ENCODE data around the gene C1S.
A peak's percentile ranks its signal among the peaks of the same experiment; 100 is the strongest.
"Not testable (repeated sequence)": the region's sequence is repeated elsewhere in the genome, so short reads cannot be mapped to it uniquely, and the experiment has no call there.

Gene C1S

DNA sequence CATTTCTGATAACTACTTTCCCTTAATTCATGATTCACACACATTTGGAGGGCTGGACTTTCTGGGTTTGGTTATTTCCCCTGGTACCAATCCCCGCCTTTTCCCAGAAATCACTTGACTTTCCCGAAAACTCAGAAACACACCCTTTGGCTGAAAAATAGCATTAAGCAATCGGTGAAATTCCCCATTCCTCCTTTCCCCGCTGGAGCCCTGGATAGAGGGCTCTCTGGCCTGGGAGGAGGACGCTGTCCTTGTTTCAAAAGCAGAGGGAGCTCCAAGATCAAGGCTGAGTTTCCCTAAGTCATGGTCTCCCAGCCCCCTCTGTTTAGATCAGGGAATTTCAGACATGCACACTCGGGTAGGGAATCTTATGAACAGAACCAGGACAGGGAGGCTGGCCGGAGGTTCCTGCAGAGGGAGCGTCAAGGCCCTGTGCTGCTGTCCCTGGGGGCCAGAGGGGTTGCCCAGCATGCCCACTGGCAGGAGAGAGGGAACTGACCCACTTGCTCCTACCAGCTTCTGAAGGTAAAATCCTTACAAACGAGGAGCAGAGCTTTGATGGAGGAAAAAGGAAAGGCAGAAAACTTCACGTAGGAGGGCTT, at the start of gene C1S:
C1S (plus strand) TSS at position 366 of the 602 bp plus-strand sequence. CDS start 1,195 bp downstream, outside the sequence.
- no peak for DNase-seq

DNA sequence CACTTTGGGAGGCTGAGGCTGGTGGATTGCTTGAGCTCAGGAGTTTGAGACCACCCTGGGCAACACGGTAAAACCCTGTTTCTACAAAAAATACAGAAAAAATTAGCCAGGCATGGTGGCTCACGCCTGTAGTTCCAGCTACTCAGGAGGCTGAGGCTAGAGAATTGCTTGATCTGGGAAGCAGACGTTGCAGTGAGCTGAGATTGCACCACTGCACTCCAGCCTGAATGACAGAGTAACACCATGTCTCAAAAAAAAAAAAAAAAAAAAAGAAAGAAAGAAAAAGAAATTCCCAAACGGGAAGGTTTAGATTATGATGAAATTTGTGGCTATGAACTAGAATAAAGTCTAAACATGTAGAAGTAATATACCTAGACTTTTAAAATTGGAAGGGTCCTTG, 49.1 kb upstream of the C1S start:
- not testable (repeated sequence) for DNase-seq

DNA sequence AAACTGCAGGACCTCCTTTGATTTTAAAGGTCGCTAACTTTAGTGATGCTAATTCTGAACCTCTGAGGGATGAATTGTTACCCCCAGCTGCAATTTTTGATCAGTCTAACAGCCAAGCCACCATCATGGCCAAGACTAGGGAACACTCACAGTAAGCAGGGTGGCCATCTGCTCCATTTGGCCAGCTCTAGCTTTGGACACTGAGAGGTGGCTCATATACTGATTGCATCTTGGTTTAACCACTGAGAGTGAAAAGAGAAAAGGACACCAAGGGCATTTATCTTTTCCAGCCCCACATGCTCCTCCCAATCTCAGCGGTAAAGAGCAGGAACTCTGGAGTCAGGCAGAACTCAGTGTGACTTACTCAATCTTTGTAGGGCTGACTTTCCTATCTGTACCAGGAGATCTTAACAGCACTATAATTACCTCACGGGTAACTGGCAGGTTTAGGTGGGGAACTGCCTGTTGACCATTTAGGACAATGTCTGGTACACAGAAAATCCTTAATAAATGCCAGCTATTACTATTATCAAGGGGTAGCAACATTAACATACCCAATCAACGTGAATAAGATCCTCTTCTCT, 48.4 kb upstream of the C1S start:
- DNase-seq = no peak

DNA sequence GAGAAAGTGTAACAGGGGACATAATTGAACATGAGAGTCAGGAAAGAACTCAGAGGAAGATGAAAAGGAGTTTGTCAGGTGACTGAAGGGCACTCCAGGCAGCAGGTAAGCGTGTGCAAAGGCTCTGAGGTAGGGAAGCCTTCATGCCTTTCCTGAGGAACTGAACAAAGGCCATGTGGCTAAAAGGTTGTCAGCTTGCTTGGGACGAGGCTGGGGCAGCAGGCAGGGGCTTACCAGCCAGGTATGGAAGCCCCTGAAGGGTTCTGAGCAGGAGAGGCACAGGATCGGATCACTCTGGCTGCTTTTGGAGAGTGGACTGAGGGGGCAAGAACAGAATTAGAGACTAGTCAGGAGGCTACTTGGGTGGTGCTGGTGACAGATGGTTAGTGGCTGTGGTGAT, 47.4 kb upstream of the C1S start:
- DNase-seq = no peak

DNA sequence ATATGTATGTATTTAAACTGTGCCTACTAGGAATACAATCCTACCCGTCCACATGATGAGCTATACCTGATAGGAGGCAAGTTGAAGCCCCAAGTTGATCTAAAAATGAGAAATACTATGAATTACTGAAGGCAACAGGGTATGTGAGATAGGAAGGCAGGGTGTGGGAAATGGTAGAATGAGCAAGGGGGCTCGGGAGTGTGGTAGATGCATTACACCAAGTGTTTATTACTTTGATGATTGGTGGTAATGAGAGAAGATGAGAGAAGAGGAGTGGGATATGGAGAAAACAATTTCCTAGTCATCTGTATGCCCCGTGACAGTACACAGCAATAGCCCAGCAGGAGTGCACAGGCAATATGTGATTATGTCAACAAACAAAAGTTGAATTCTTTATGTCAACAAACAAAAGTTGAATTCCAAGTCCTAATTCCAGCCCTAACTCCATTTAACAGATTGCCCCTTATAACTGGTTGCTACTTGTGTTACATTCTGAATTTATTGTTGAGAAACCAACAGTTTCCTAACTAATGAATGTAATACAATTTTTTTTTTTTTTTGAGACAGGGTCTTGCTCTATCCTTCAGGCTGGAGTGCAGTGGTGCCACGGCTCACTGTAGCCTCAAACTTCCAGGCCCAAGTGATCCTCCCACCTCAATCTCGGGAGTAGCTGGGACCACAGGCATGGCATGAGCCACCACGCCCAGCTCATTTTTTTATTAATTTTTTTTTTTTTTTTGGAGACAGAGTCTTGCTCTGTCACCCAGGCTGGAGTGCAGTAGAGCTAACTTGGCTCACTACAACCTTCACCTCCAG, 44.8 kb upstream of the C1S start:
- no peak for DNase-seq

DNA sequence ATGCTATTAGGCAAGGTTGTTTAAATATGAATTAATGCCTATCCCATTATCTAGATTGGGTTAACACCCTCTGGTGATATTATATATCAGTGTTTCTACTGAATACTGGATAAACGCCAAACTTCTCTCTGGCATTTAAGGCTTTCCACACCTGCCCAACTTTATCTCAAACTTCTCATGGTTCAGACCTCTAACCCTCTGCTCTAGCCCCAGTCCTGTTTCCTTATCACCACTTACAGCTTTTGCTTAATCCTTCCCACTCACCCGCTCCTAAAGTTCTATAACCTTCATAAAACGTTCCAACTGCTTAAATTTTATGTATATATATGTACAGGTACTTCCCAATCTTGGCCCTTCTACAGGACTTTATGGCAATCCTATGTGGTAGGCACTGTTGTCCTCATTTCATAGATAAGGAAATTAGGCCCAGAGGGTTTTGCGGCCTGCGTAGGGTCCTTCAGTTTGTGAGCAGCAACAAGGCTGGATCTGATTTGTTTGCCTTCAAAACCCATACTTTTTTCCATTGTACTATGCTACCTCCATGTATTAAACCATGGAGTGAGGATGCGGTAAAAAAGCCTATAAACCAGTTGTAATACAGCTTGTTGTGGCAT, 43.5 kb upstream of the C1S start:
- DNase-seq = no peak

DNA sequence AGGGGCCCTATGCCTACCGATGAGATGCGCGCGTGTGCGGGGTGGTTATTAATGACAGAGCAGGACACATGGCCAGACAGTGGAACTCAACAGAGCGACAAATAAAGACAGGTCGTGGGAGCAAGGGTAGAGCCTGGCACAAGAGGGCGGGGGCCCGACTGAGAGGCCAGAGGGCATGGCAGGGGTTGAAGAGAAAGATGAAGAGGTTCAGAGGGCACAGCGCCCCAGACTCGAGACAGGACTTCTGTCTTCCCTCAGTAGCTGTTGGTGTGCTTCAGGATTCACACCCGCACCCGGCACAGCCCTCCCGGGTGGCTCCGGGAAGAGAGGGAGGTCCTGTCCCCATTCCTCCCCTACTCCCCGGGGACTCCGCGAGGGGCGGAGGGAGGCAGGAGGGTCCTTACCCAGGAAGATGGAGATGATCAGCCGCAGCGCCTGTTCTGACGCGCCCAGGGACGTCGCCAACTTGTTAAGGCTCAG, 42.6 kb upstream of the C1S start:
- peak; percentile 28 for DNase-seq

DNA sequence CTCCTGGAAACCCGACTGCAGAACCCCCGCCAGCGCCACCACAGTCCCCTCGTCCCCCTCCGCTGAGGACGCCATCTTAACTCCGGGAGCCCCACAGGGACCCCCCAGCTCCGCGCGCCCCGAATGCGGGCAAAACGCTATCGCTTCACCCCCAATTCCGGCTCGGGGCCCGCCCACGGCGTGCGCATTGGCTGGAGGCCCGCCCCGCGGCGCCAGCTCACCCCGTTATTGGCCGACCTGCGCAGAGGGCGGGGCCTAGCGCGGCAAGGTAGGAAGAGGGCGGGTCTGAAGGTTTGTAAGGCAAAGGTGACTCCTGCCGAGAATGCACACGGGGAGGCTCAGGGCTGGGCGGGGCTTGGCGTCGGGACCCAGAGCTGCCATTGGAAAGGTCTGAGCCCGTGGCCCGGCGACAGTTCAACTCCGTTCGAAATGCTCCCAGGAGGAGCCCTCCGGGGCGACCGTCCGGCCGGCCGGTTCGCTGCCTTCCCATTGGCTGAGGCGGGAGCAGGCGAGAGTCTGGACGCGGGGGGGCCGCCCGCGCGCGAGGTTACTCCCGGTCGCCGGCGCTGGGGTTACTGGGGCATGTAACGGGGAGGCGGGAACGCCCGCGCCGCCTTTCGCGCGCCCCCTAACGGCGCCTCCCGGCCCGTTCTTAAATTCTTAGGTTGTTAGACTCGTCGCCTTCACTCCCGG, 42.0 kb upstream of the C1S start, which contains the start of gene LPCAT3:
LPCAT3 (minus strand) TSS at position 127 of the 693 bp plus-strand sequence; CDS start at position 75, 52 bp downstream.
- DNase-seq = peak; percentile 98

DNA sequence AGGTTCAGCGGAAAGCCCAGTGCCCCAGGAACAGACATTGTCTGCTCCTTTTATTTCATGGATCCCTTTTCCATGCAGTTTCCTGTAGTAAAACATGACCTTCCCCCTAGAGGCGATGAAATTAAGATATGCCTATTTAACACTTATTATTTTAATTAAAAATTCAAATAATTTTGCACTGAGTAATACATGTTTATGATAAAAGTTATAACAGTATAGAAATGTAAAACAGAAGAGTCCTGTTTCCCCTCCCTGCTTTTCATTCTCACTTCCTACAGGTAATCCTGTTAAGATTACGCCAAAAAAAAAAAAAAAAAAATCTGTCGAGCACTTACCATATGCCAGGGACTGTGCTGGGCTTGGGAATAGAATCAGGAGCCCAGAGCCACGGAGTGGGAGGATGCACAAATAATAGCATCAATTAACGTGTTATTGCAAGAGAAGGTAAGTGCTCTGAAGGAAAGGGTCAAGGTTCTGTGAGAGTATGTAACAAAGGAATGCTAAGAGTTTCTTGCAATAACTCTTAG, 41.4 kb upstream of the C1S start:
- DNase-seq = no peak

DNA sequence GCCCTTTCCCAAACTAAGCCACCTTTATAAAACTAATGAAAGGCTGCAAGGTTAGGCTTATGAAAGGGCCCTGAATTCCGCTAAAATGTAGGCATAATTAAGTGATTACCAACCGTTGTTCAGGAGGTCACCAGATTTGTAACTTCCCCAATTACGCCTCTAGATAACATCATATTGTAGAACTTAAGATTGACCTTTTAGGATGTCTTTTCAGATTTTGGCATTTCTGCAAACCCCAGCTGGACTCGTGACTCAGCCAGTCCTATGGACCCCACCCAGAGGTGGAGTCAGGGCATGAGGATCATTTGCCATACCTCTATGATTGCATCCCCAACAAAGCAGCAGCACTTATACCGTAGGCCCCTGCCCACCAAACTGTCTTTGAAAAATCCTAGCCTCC, 38.6 kb upstream of the C1S start:
- no peak for DNase-seq

DNA sequence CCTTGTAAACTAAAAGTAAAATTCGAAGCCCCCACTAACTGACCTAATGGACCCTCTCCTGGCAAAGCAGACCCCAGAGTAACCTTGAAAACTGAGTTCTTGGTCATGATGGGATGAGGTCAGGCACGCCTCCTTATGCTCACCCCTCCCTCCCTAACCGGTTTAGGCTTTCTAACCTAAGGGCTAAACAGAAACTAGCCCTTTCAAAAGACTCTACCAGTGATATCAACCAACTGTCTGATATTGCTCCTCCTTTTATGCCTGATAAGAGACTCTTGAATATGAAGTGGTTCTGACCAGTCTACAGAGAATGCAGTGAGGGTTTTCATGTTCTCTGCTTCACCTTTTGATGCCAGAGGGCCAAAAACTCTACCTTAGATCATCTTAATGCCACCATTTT, 37.4 kb upstream of the C1S start:
- no peak for DNase-seq

DNA sequence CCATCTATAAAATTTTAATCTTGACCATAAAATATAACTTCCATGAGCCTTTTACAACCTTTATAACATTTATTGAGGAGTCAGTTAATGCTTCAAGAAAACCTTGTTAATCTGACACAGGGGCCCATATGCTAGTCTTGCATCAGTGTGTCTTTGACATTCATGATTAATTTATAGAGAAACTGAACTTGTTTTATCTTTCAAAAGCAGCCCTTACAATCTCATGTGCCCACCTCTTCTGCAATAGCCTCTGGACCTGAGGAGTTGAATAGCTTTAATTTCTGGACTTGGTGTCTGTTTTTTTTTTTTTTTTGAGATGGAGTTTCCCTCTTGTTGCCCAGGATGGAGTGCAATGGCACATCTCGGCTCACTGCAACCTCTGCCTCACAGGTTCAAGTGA, 33.7 kb upstream of the C1S start:
- no peak for DNase-seq

DNA sequence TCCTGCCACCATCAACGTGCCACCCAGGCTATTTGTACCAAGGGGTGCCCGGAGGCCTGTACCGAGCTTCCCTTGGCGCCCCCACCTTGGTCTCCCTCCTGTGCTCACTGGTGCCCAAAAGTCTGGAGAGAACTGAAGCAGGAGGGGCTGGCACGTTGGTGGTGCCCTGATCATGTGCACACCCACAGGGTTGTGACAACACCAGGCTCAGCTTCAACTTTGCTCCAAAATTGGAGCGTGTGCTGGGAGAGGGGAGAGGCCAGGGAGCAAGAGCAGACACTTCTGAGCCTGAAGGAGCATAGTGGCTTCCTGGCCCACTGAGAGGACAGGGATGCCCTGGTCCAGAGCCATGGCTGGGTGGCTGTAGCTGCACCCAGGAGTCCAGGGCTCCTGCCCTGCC, 29.2 kb upstream of the C1S start:
- no peak for DNase-seq

DNA sequence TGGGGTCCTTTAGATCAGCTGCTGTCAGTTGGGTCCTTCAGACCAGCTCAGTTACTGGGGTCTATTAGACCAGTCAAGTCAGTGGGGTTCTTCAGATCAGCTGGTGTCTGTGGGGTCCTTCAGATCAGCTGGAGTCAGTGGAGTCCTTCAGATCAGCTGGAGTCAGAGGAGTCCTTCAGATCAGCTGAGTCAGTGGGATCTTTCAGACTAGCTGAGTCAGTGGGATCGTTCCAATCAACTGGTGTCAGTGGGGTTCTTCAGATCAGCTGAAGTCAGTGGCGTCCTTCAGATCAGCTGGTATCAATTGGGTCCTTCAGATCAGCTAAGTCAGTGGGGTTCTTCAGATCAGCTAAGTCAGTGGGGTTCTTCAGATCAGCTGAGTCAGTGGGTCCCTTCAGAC, 27.5 kb upstream of the C1S start:
- no peak for DNase-seq

DNA sequence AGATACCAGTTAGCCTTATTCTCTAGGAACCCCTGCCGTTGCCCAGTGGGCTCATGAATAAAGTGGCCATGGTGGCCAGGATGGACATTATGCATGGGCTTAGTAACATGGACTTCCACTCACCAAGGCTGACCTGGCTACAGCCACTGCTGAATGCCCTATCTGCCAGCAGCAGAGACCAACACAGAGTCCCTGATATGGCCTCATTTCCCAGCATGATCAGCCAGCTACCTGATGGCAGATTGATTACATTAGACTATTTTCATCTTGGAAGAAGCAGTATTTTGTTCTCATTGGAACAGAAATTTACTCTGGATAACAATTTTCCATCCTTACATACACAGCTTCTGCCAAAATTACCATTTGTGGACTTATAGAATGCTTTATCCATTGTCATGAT, 26.1 kb upstream of the C1S start:
- no peak for DNase-seq

DNA sequence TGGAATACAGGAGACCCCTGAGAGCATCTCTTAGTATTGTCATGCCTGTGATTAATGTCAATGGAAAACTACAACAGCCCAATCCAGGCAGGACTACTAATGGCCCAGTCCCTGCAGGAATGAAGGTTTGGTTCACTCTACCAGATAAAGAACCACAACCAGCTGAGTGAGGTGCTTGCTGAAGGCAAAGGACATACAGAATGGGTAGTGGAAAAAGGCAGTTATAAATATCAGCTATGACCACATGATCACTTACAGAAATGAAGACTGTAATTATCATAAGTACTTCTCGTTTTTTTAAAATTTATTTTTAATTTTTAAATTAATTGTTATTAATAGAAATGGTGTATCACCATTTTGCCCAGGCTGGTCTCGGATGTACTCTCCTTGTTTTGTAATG, 25.1 kb upstream of the C1S start:
- DNase-seq = no peak

DNA sequence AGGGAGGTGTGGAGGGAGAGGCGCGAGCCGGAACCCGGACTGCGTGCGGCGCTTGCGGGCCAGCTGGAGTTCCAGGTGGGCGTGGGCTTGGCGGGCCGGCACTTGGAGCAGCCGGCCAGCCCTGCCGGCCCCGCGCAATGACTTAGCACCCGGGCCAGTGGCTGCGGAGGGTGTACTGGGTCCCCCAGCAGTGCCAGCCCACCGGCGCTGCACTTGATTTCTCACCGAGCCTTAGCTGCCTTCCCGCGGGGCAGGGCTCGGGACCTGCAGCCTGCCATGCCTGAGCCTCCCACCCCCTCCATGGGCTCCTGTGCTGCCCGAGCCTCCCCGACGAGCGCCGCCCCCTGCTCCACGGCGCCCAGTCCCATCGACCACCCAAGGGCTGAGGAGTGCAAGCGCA, 23.1 kb upstream of the C1S start:
- not testable (repeated sequence) for DNase-seq

DNA sequence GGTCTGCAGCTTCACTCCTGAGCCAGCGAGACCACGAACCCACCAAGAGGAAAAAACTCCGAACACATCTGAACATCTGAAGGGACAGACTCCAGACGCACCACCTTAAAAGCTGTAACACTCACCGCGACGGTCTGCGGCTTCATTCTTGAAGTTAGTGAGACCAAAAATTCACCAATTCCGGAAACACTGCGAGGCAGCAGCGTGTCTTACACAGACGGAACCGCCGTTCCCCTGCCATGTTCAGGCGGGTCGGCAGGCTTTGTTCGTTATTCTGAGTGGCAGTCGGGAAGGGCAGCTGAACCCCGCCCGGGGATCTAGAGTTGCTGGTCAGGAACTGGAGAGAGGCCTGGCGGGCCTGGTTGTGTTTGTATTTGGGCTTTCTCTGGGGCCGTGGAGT, 21.9 kb upstream of the C1S start:
- DNase-seq = no peak

DNA sequence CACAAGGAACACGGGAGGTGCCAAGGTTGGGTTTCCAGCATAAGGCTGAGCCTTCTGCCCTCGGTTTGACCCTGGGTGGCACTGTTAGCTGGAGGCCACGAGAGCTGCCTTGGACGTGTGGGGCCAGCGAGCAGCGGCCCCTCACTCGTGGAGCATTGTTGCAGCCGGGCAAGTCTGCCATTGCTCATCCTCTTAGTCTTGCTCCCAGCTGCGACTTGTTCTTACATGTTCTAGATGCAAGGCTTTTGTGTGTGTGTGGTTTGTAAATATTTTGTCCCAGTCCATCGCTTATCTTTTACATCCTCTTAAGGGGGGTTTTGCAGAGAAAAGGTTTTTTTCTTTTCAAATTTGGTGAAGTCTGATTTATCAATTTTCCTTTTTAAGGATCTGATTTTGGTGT, 21.1 kb upstream of the C1S start:
- DNase-seq = no peak

DNA sequence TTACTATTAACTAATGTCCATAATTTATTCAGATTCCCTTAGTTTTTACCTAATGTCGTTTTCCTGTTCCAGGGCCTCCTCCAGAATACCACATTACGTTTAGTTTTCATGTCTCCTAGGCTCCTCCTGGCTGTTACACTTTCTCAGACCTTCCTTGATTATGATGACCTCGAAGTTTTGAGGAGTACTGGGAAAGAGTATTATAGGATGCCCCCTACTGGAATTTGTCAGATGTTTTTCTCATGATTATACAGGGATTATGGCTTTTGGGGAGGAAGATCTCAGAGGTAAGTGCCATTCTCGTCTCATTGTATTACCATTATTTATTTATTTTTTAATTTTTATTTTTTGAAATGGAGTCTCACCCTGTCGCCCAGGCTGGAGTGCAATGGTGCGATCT, 17.7 kb upstream of the C1S start:
- DNase-seq = no peak

DNA sequence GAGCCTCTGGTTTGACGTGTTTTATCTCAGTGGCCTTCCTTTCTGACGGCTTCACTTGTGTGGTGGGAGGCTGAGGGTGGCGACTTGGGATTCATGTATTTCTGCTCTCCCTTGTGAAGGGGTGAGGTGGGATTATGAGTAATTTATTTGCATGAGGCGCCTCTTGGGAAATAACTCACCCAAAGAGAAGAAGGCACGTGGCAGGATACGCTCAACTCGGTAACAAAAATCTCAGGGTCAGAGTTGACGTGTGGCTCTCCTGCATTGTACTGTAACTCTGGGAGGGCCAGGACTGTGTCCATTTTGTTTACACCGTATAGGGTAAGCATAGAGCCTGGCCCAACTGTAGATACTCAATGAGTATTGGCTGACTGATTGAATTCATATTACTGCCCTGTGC, 14.6 kb upstream of the C1S start:
- DNase-seq = no peak

DNA sequence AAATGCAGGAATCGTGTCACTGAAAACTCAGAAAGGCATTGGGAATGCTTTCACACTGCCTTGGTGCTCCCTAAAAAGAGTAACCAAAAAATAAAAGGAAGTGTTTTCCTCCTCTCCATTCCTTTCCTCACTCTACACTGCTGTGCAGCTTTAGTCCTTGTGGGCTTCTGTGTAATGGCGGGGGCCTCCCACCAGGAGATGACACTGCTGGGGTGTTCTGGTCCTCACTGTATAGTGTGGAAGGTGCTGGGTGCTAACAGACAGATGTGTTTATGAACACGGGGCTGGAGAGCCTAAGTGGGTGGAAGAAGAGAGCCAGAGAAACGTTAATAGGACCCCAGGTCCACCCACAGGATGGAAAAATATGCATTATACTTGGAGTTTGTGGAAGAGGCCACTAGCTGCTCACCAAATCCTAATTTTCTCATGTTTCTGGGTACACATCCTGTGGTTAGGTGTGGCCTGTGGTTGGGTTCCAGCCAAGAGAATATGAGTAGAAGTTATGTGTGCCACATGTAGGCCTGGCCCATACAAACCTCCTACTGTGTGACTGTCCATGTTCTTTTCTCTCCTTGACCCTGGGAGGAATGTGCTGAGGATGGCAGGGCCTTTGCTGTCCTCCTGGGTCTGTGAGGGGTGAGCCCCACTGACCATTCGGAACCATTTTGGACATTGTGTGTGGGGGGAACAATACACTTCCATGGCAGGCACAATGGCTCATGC, 14.0 kb upstream of the C1S start:
- no peak for DNase-seq
